ENCODE measurements around the gene RAB17.
A peak's percentile ranks its signal among the peaks of the same experiment; 100 is the strongest.

The RAB17 gene

GRCh38 chr2:237623428-237624403, 33.2 kb upstream of the RAB17 start:
- TF ChIP-seq, protein P1, sequence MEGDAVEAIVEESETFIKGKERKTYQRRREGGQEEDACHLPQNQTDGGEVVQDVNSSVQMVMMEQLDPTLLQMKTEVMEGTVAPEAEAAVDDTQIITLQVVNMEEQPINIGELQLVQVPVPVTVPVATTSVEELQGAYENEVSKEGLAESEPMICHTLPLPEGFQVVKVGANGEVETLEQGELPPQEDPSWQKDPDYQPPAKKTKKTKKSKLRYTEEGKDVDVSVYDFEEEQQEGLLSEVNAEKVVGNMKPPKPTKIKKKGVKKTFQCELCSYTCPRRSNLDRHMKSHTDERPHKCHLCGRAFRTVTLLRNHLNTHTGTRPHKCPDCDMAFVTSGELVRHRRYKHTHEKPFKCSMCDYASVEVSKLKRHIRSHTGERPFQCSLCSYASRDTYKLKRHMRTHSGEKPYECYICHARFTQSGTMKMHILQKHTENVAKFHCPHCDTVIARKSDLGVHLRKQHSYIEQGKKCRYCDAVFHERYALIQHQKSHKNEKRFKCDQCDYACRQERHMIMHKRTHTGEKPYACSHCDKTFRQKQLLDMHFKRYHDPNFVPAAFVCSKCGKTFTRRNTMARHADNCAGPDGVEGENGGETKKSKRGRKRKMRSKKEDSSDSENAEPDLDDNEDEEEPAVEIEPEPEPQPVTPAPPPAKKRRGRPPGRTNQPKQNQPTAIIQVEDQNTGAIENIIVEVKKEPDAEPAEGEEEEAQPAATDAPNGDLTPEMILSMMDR (IDR thresholded peaks at IDR 0.05; ENCODE audit: insufficient read depth, low read depth, low read length, missing control alignments), result no peak
- no peak overlapping the region for H3K4me3 ChIP-seq (ENCODE audit: low read length)
- DNase-seq (ENCODE audit: low read depth), result no peak

- DNase-seq (ENCODE audit: low read depth), result peak; percentile 49
- TF ChIP-seq, protein P1 (IDR thresholded peaks at IDR 0.05; ENCODE audit: insufficient read depth, low read depth, low read length, missing control alignments), result no peak
Measured at GRCh38 chr2:237618449-237618848, 27.9 kb upstream of the RAB17 start.

GRCh38 chr2:237617587-237617982, 27.1 kb upstream of the RAB17 start:
- TF ChIP-seq, protein P1 (IDR thresholded peaks at IDR 0.05; ENCODE audit: insufficient read depth, low read depth, low read length, missing control alignments), result no peak
- DNase-seq (ENCODE audit: low read depth), result no peak
- no peak overlapping the region for H3K4me3 ChIP-seq (ENCODE audit: low read length)

More at GRCh38 chr2:237618449-237618848, 27.9 kb upstream of the RAB17 start:
- no peak overlapping the region for H3K4me3 ChIP-seq (ENCODE audit: low read length)

- no peak for DNase-seq (ENCODE audit: low read depth)
- TF ChIP-seq, protein P1 (IDR thresholded peaks at IDR 0.05; ENCODE audit: insufficient read depth, low read depth, low read length, missing control alignments), result no peak
- H3K4me3 ChIP-seq (ENCODE audit: low read length), result no peak overlapping the region
Measured at GRCh38 chr2:237616734-237617586, 26.4 kb upstream of the RAB17 start.

DNA sequence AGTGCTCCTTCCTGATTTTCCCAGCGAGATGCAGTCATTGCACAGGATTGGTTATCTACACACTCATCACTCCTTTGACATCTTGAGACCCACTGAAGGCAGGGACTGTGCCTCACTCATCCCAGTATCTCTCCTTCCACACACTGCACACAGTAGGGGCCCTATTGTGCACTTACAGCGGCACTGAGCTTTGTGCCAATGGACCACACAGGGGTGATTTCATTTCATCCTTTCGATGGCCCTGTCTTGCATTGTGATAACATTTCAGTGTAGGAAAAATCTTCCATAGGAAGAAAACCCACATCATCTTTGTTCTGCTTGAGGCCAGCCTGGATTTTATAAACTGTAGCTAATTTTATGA, 25.8 kb upstream of the RAB17 start:
- TF ChIP-seq, protein P1 (IDR thresholded peaks at IDR 0.05; ENCODE audit: insufficient read depth, low read depth, low read length, missing control alignments), result no peak
- no peak overlapping the region for H3K4me3 ChIP-seq (ENCODE audit: low read length)
- no peak for DNase-seq (ENCODE audit: low read depth)

DNA sequence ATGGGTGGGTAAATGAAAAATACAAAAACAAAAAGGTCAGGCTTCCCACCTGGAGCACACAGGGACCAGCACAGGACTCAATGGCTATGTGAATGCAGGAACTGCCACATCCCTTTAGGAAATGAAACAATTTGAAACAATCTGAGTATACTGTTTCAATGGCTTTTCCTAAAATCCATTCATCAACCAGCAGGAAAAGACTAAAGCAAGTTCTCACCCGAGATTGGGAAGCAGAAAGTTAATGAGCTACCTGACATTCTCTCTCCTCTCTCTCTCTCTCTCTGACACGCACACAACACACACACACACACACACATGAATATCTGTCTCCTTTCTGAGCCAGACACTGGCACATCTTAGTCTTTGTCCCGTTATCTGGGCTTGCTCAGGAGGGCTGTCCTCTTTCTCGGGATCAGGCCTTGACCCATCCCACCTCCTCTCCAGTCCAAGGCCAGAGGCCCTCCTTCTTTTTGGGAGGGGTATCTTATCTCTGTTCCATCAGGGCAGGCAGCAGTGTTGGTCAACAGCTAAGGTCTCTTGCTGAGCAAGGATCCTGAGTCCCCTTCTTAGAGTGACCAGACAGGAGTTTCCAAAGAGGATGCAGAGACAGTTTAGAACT, 25.2 kb upstream of the RAB17 start:
- DNase-seq (ENCODE audit: low read depth), result no peak
- no peak overlapping the region for H3K4me3 ChIP-seq (ENCODE audit: low read length)
- TF ChIP-seq, protein P1 (IDR thresholded peaks at IDR 0.05; ENCODE audit: insufficient read depth, low read depth, low read length, missing control alignments), result no peak

Data from epithelial cell of esophagus (primary cell).